GM12891 (cell line): ENCODE data around the gene RAB30.

Experiments used
- POLR2A ChIP-seq: IDR thresholded peaks from 2 replicates; pipeline ENCODE4 v1.6.1; 2011; ENCODE audit warnings: low read depth, low read length, control low read depth
- POLR2AphosphoS5 ChIP-seq: IDR thresholded peaks from 2 replicates; pipeline ENCODE4 v1.6.1; 2011; ENCODE audit warnings: low read depth, low read length, control low read depth
- POU2F2 ChIP-seq: IDR thresholded peaks from 2 replicates; pipeline ENCODE4 v1.6.1; 2011; ENCODE audit warnings: low read depth, mild to moderate bottlenecking, control low read depth, low read length, moderate library complexity
- SPI1 ChIP-seq: IDR thresholded peaks from 2 replicates; pipeline ENCODE4 v1.6.1; 2011; ENCODE audit warnings: low read depth, low read length, control low read depth
- TAF1 ChIP-seq: IDR thresholded peaks from 2 replicates; pipeline ENCODE4 v1.6.1; 2011; ENCODE audit warnings: low read depth, low read length, control low read depth

GRCh38 chr11:82989628-82990404 lies 81.9 kb downstream of the RAB30 start:
- TF ChIP-seq SPI1 (no peak), POLR2AphosphoS5 (no peak), TAF1 (no peak), POLR2A (no peak), POU2F2 (no peak)
